HG03280 (cell line): Measurements from ENCODE around the gene P2RX7.
"Not testable (repeated sequence)": the region's sequence is repeated elsewhere in the genome, so short reads cannot be mapped to it uniquely, and the experiment has no call there.

Experiments
- ATAC-seq: cut with Tn5 transposase; IDR thresholded peaks from one replicate; pipeline ENCODE4 v1.9.1; 2021; ENCODE audit warnings: mild to moderate bottlenecking, moderate library complexity; ENCODE audit not compliant: unreplicated experiment

Gene P2RX7

DNA sequence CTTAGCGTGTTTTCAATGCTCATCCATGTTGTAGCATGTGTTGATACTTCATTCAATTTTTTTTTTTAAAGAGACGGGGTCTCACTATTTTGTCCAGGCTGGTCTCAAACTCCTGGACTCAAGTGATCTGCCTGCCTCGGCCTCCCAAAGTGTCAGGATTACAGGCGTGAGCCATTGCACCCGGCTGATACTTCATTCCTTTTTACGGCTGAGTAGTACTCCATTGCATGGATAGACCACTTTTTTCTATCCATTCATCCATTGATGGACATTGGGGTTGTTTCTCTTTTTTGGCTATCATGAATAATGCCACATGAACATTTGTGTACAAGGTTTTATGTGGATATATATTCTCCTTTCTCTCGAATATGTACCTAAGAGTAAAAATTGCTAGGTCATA is 1.2 kb downstream of the P2RX7 start:
- no peak for ATAC-seq

DNA sequence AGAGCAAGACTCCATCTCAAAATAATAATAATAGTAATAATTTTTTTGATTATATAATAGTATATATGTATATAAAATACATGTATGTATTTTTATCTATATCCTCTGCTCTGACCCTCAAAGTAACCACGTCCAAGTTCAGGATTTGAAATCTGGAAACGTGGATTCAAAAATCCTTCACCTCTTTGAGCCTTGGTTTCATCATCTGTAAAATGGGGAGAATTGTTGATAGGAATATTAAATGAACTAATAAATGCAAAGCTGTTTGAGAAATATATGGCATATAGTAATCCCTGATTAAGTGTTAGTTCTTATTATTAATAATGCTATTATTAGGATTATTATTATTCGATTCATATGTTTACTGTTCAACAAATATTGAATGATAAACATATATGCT is 2.6 kb downstream of the P2RX7 start:
- no peak for ATAC-seq

- no peak for ATAC-seq
Measured at GRCh38 chr12:121137512-121137911, 4.8 kb downstream of the P2RX7 start.

- no peak for ATAC-seq
Measured at GRCh38 chr12:121138284-121138683, 5.6 kb downstream of the P2RX7 start.

DNA sequence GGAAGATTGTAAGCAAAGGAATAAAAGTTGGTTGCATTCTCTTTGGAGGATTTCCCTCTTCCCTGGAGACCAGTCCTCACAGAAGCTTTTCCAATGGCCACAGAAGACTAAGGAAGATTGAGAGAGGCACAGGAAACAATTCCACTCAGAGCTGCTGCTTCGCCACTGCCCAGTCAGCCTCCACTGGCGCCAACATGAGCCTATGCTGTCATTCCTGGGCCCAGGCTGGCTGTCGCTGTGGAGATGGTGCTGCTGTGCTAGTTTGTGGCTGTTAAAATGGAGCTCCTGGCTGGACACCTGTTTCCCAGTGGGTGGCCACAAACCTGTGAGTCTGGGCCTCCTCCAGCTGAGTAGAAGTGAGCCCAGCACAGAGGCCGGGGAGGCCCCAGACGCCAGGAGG is 6.6 kb downstream of the P2RX7 start:
- no peak for ATAC-seq

DNA sequence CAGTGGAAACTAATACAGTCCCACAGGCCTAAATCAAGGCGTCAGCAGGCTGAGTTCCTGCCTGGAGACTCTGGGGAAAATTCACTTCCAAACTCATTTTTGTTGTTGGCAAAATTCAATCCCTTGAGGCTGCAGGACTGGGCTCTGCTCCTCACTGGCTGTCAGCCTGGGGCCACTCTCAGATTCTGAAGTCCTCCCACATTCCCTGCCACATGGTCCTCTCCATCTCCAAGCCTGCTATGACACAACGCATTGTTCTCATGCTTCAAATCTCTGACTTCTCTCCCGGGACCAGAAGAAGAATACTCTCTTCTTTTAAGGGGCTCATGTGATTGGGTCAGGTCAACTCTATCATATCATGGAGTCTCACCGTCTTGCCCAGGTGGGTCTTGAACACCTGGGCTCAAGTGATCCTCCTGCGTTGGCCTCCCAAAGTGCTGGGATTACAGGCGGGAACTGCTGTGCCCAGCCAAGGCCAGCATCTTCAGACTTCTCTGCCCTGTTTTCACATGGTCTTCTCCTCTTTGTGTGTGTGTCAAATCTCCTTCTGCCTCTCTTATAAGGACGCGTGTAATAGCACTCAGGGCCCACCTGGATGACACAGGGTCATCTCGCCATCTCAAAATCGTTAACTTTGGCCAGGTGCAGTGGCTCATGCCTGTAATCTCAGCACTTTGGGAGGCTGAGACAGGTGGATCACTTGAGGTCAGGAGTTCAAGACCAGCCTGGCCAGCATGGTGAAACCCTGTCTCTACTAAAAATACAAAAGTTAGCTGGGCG is 9.7 kb downstream of the P2RX7 start:
- ATAC-seq: no peak

DNA sequence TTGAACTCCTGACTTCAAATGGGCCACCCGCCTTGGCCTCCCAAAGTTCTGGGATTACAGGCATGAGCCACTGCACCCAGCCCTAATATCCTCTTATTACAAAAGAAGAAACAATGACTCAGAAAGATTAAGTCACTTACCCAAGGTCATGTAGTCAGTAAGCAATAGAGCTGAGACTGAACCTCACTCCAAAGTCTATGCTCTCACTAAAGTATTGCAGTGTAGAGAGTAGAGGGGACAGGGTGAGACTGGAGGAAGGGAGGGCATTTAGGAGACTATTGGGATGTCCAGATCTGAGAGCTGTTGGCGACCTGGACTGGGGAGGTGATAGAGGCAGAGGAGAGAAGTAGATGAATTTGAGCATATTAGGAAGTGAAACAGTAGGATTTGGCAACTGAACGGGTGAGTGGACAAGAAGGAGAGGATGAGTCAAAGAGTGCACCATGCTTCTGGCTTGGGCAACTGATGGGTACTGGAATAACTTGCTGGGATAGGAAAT is 11.8 kb downstream of the P2RX7 start:
- ATAC-seq: no peak

DNA sequence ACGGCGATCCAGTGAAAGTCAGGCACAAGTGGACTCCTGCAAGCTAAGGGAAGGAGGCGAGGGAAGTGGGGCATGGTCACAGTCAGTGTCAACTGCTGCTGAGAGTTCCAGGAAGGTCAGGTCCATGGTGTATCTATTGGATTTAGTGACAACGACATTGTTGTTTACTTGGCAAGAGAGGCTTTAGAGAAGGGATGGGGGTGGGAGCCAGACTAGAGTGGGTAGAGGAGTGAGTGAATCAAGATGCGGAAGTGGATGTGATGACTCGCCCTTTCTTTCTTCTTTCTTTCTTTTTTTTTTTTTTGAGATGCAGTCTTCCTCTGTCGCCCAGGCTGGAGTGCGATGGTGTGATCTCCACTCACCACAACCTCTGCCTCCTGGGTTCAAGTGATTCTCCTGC is 12.5 kb downstream of the P2RX7 start:
- no peak for ATAC-seq

DNA sequence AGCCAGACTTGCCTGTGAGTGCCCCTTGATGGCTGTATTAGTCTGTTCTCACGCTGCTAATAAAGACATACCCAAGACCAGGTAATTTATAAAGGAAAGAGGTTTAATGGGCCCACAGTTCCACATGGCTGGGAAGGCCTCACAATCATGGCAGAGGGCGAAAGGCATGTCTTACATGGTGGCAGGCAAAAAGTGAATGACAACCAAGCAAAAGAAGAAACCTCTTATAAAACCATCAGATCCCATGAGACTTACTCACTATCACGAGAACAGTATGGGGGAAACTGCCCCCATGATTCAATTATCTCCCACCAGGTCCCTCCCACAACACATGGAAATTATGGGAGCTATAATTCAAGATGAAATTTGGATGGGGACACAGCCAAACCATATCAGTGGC is 16.6 kb downstream of the P2RX7 start:
- not testable (repeated sequence) for ATAC-seq

DNA sequence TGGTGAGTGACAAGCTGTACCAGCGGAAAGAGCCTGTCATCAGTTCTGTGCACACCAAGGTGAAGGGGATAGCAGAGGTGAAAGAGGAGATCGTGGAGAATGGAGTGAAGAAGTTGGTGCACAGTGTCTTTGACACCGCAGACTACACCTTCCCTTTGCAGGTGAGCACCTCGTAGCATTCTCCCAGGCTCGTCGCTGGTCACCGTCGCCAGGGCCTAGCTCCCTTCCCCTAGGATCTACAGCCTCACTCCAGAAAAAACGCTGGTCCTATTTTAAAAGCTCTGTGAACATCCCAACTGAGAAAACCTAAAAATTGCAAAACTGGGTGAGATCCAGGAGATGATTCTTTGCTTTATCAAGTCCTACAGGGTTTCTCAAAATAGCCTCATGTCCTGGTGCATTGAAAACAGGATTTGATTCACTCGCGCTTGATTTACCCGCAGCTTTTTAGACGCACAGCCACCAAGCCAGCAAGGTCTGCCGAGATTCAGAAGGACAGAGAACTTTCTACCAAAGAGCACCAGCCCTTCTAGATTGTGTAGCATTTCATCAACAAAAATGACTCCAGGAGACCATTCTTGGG is 22.2 kb downstream of the P2RX7 start:
- no peak for ATAC-seq

GRCh38 chr12:121156365-121156764 is 23.7 kb downstream of the P2RX7 start:
- ATAC-seq: no peak

GRCh38 chr12:121158085-121158484 is 25.4 kb downstream of the P2RX7 start:
- ATAC-seq: no peak

DNA sequence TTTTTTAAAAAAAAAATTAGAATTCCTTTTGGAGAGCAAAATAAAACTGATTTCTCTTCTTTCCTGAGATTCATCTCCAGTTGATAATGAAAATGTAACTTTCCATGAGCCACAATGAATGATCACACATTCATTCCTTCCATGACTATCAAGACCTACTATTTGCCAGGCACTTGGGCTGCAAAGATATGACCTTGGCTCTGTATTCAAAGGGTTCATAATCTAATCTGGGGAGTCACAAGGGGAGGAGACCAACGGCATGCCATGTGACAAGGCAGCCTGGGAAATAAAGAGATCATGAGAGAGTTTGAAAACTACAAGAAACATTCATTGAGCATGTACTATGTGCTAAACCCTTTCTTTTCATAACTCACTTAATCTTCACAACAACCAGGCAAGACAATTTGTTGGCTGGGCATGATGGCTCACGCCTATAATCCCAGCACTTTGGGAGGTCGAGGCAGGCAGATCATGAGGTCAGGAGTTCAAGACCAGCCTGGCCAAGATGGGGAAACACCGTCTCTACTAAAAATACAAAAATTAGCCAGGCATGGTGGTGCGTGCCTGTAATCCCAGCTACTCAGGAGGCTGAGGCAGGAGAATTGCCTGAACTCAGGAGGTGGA is 26.2 kb downstream of the P2RX7 start:
- not testable (repeated sequence) for ATAC-seq

DNA sequence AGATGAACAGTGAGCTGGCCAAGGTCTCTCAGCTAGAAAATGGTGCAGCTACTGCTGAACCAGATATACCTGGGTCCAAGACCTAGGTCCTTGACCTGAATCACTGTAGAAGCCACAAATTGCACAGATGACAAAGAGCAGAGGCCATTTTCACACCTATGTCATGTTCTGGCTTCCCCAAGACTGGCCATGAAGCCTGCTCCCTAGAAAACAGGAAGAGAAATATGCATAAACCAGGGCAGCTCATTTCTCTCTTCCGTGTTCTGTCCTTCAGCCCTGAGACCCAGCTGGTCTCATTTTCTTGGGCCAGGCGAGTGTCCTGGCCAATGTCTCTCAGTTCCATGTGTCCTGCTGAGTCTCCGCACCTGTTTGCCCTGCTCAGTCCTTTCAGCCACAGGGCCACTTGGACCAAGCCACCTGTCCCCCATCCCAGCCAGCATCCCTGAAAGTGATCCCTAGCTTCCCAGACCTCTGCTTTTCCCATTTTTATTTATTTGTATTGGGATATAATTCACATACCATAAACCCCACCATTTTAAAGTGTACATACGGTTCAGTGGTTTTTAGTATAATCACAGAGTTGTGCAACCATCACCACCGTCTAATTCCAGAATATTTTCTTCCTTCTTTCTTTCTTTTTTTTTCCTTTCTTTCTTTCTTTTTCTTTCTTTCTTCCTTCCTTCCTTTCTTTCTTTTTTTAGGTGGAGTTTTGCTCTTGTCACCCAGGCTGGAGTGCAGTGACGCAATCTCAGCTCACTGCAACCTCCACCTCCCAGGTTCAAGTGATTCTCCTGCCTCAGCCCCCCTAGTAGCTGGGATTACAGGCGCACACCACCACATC is 27.0 kb downstream of the P2RX7 start:
- no peak for ATAC-seq

- no peak for ATAC-seq
Measured at GRCh38 chr12:121162384-121162783, 29.7 kb downstream of the P2RX7 start.

- no peak for ATAC-seq
Measured at GRCh38 chr12:121162985-121163384, 30.3 kb downstream of the P2RX7 start.

GRCh38 chr12:121164839-121165238 is 32.2 kb downstream of the P2RX7 start:
- ATAC-seq: not testable (repeated sequence)

DNA sequence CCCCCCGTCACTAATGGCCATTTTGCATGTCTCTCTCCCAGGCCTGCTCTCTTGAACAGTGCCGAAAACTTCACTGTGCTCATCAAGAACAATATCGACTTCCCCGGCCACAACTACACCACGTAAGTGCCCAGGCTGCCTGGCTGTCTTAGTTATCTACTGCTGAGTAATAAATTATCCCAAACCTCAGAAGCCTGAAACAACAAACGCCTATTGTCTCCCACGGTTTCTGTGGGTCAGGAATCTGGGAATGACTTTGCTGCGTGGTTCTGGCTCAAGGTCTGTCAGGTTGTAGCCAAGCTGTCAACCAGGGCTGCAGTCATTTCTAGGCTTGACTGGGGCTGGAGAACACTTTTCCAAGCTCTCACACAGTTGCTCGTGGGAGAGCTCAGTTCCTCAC is 32.6 kb downstream of the P2RX7 start:
- no peak for ATAC-seq

GRCh38 chr12:121166356-121166755 is 33.7 kb downstream of the P2RX7 start:
- ATAC-seq: no peak

DNA sequence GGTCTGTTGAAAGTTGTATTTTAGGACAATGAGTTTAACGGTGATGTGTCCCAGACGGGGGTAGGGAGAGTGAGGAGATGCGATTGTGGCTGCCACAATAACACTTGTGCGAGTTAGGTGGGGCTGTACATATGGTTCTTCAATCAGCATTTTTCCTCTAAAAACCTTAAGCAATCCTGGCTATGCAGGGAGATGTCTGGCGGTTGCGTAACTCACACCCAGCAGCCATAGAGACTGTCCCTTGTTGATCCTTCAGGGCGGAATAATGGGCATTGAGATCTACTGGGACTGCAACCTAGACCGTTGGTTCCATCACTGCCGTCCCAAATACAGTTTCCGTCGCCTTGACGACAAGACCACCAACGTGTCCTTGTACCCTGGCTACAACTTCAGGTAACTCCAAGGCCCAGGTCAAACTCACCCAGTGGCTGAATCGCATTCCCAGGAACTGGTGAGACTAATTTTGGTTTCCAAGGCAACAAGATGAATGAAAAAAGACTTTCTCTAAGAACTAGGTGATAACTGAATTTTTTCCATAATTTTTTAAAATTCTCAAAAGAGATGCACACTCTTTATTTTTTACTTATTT is 34.6 kb downstream of the P2RX7 start:
- no peak for ATAC-seq

GRCh38 chr12:121167951-121168350 is 35.3 kb downstream of the P2RX7 start:
- no peak for ATAC-seq
